ENCODE data around the gene JADE2.

DNA sequence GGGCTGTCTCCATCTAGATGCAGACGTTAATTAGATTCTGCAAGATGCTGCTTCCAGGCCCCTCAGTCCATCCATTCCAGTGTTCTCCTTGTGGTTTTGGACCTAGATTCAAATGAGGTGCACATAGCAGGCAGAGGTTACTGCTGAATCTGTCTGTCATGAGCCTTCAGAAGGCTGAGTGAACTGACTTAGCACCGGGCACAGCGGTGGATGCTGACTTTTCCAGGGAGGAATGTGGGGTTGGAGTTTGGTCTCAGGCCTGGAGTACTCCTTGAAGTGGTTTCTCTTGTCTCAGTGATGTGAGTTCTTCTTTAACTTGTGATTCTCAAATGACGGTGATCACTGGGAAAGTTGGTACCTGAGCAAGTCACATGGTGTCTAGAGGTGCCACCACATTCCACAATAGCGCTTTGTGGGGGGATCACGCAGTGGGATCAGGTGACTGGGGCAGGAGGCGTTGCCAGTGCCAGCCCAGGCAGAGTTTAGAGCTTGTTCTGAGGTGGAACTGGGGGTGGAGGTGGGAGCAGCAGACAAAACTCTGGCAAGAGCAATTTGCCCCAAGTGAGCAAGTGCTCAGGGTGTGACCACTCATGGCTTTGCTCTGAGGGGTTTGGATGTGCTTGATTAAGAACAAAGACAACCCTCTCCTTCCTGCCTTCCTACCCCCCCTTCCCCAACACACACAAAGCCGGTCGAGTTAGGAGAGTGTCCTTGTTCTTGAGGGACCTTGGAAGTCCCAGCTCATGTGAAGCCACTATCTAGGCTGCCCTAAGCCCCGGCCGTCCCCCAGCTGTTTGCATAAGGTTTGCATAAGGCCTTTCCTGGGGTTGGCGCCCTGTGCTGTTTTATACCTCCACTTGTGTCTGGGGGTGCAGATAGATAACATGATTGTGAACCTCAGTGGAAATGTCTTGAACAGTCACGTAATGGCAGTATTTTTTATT, 25.1 kb downstream of the JADE2 start:
- no peak for TF ChIP-seq TAF1 (IDR thresholded peaks at IDR 0.05; ENCODE audit: borderline replicate concordance, low read depth, low read length)
- peak; percentile 44; the same call in 1 of the 2 replicates for TF ChIP-seq POLR2A (IDR thresholded peaks at IDR 0.05; ENCODE audit: low read depth, low read length)

Data from GM12892 (cell line).